HG03025 (cell line): ENCODE results near the gene ENPP1.
A peak's percentile ranks its signal among the peaks of the same experiment; 100 is the strongest.
"Not testable (repeated sequence)": the region's sequence is repeated elsewhere in the genome, so short reads cannot be mapped to it uniquely, and the experiment has no call there.

ENCODE experiments used
- ATAC-seq: cut with Tn5 transposase; IDR thresholded peaks from one replicate; pipeline ENCODE4 v1.9.1; 2021; ENCODE audit warnings: mild to moderate bottlenecking, moderate library complexity; ENCODE audit not compliant: unreplicated experiment, low FRiP score

ENPP1 gene

DNA sequence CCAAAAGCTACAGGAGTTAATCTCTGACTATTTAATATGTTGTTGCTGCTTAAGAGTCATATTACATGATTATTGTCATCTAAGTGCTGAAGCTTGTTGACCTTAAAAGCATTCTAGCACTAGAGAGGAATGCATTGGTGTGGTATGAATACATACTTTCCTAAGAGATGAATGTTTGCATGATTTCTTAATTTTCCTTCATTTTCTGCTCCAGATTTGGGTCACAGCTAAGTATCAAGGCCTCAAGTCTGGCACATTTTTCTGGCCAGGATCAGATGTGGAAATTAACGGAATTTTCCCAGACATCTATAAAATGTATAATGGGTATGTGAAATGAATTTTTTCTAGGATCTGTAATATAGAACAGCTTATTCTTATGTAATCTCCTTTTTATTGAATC is 53.6 kb downstream of the ENPP1 start:
- ATAC-seq = no peak

DNA sequence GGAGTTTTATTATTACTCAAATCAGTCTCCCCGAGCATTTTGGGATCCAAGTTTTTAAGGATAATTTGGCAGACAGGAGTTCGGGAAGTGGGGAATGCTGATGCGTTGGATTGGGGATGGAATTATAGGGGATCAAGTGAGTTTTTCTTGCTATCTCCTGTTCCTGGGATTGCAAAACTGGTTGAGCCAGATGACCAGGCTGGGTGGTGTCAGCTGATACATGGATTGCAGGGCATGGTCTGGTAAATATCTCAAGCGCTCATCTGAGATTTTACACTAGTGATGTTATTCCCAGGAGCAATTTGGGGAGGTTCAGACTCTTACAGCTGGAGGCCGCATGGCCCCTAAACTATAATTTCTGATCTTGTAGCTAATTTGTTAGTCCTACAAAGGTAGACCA is 54.7 kb downstream of the ENPP1 start:
- no peak for ATAC-seq

DNA sequence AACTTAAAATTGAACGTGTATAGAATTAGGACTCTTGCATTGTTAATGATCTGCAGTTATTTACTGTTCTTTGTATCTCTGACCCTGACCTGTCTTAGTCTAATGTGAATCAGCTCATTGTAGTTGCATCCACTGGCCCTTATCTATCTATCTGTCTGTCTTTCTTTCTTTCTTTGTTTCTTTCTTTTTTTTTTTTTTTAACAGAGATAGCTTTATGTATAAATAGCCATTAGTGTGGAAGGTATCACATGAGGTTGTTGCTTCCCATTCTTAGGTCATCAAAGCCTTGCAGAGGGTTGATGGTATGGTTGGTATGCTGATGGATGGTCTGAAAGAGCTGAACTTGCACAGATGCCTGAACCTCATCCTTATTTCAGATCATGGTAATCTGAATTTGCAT is 59.9 kb downstream of the ENPP1 start:
- no peak for ATAC-seq

DNA sequence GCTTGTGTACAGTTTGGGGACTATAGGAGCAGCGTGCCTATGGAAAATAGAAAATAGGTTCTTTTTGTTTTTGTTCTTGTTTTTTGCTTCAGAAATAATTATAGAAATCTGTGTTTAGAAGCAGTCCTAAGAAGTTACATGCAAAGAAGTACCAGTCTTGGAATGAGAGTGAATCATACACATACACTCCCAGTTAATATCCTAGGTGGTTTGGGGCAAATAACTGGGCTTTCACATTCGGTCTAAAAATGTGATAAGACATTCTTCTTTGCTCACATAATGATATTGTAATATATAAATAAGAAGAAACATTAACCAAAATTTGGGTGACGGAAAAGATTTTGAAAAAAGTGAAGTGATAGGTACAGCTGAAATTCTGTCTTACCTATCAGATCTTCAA is 61.0 kb downstream of the ENPP1 start:
- no peak for ATAC-seq

DNA sequence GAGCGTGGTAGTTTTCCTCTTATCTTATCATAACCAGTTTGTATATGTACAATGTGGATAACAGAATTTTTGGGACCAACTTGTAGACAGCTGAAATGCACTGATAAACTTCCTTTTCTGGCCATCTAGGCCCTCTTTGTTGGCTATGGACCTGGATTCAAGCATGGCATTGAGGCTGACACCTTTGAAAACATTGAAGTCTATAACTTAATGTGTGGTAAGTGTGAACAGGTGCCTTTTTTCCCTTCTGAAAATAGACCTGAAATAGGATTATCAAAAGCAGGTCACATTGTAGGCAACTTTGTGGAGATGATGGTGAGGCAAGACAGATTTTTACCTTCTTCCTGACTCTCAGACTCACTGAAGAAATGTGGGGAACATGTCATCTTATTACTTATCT is 67.8 kb downstream of the ENPP1 start:
- no peak for ATAC-seq

DNA sequence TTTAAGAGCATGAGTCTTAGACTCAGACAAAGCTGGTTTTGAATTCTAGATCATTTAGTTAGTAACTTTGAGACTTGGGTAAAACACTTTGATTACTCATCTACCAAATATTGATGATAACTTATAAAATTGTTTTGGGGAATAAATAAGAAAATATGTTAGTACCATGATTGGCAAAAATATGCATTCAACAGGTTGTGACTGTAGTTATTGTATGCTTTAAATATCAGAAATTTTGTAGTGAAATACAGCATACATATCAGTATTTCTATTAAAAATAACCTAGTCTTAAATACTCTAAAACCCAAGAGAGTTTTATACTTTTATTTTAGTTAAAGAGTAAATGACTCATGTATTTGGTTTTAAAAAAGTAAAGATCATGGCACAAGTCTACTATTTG is 68.7 kb downstream of the ENPP1 start:
- no peak for ATAC-seq

DNA sequence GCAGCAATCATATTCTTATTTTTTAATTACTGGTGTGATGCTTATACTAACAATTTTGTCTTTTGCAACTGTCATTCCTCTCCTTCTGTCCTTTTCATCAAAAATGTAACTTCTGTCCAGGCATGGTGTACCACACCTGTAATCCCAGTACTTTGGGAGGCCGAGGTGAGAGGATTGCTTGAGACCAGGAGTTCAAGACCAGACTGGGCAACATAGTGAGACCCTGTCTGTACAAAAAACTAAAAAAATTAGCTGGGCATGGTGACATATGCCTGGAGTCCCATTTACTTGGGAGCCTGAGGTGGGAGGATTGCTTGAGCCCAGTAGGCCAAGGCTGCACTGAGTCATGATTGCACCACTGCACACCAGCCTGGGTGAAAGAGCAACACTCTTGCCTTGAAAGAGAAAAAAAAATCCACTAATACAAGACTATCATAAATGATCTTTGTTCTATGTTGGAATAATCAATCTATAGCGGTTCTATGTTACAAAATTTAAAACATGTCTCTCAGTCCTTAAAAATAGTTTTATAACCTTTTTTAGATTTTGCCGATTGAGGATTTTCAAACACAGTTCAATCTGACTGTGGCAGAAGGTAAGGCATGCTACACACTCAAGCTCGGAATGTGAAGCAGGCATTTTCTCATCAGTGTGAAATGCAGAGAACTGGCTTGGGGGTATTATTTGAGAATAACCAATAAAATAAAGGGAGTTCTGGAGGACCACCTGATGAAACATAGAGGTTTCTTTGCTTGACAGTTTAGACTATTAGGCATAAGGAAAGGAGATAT is 70.4 kb downstream of the ENPP1 start:
- ATAC-seq = no peak

DNA sequence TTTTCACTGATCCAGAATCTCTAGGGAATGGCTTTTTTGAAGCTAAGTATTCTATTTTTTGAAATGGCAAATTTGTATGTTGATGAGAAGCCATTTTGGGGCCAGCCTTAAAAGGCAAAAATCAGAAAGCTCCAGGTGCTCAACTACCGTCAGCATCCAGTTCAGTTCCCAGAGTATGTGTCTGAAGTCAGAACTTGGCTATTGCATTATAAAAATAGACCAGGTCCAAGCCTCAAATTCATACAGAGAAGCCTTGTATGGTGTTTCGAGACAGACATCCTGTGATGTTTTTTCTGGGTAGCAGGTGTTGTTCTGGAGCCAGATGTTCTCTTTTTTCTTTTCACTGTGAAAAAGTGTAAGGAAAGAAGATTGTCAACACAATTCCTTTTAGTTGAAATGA is 75.2 kb downstream of the ENPP1 start:
- no peak for ATAC-seq

DNA sequence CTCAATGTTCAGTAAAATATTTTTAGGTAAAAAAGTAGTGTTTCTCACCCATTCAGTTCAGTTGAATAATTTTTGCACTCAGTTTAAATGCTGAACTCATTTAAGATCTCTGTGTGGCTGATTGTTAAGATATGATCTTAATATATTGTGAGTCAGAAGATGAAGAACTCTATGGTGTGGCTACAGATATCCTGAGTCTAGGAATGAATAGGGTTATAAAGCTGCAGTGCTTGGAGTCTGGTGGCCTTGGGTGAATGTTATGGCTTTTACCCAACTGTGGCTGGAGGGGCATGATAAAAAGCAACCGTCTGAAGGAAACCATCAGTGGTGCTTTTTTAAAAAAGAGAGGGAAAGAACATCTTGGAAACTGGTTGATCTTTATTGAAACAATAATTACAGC is 77.4 kb downstream of the ENPP1 start:
- ATAC-seq = no peak

DNA sequence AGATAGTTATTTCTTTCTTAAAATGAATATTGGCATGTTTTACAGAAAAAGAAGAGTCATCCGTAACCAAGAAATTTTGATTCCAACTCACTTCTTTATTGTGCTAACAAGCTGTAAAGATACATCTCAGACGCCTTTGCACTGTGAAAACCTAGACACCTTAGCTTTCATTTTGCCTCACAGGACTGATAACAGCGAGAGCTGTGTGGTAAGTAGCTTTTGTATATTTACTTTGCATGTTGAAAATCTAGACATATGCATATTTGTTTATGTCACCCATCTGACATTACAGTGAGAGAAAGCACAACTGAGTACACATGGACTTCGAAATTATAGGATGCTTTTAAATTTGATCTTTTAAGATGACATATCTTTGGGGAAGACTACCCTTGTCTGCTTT is 78.7 kb downstream of the ENPP1 start:
- ATAC-seq = no peak

DNA sequence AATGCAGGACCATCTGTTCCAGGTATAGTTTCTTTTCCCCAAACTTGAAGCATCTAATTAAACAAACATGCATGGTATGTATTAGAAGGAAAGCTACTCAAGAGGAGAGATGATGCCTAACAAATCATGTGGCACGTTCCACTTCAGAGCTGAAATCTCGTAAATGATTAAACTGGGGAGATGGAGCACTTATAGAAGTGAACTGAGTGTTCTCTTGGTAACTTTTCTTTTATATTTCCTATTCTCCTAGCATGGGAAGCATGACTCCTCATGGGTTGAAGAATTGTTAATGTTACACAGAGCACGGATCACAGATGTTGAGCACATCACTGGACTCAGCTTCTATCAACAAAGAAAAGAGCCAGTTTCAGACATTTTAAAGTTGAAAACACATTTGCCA is 82.3 kb downstream of the ENPP1 start:
- ATAC-seq = no peak

DNA sequence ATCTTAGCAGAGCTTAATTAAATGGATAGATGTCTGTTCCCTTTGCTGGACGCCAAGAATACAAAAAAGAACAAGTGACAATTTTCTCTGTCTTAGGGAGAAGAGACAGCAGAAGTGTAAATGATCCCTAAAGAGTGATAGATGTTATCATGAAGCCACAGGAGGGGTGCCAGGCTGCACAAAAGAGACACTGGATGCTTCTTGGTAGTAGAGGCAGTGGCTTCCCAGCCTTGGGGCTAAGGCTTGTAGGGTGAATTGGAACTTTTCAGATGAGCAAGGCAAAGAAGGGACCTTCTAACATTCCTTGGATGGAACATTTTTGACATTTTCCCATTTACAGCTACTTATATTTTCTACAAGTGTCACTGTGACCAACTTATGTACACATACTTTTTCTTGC is 85.4 kb downstream of the ENPP1 start:
- no peak for ATAC-seq

DNA sequence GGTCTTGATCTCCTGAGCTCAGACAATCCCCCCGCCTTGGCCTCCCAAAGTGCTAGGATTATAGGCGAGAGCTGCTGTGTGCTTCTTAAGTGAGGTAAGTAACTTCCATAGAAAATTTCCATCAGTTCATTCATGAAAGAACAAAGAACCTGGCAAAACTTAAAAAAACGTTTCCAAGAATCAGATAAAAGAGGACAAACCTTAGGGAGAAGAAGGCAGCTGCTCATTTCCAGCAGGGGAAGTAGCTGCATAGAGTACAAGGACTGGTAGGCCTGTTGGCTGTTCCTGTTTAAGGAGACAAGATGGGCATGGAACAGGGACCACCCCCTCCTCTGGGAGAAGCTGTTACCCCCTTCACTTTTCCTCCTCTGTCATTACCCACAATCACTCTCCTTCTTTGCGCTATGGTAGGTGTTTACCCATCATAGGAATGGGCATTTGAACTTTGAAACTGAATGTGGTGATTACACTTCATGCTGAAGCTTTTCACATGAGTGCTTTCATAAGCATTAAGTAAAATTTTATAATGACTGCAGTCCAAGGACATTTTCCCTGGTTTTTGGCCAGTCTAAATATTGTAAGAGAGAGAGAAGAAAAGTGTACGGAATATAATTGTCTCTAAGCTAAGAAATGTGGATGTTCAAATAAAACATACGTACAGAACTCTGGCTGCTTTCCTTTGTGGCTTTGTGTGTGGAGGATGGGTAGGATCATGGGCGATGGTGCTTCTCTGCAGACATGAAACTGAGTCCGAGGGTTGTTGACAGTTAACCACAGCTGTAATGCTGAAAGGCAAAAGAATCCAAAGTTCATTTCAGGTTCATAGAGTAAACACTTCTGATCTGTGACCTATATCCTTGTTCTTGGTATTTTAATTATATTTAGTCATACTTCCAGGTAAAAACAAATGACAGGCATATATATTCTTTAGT is 86.9 kb downstream of the ENPP1 start:
- ATAC-seq = no peak

DNA sequence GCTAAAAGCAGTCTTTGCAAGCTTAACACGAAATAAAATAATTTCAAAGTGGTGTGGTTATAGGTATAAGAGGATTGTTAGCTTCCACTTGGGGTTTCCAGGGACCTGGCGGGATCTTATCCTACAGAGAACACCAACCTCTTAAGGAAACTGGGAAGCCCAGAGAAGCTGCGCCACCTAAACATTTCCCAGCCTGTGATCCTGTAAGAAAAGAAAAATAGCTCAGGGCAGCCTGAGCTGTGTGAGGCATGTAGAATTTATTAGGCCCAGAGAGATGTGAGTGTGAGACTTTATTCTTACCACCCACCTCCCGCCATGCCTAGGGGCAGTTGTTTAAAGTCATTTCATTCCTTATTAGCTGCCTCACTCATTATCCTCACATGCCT is 89.2 kb downstream of the ENPP1 start:
- no peak for ATAC-seq

DNA sequence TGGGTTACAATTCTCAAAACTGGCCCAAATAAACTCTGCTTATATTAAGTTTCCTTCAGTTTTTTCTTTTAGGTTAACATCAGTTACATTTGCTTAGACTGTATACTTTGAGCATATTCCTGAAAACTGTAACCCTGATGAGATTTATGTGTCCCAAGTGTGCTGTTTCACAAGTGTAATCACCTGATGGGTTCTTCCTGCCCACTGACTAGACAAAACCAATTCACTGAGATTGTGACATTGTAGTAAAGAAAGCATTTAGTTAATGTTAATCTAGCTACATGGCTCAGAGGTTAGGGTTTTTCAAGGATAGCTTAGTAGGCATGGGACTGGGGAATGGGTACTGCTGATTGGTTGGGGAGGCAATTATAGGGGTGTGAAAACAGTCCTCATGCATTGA is 89.8 kb downstream of the ENPP1 start:
- no peak for ATAC-seq

DNA sequence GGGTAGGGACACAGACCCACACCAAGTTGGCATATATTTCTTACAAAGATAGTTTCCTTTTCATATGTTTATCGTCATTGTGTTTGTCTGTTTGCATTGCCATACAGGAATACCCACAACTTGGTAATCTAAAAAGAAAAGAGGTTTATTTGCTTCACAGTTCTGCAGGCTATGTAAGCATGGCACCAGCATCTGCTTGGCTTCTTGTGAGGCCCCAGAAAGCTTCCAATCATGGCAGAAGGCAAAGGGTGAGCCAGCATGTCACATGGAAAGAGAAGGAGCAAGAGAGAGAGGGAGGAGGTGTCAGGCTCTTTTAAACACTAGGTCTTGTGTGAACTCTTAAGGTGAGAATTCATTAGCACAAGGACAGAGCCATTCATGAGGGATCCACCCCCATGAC is 90.9 kb downstream of the ENPP1 start:
- ATAC-seq = no peak

DNA sequence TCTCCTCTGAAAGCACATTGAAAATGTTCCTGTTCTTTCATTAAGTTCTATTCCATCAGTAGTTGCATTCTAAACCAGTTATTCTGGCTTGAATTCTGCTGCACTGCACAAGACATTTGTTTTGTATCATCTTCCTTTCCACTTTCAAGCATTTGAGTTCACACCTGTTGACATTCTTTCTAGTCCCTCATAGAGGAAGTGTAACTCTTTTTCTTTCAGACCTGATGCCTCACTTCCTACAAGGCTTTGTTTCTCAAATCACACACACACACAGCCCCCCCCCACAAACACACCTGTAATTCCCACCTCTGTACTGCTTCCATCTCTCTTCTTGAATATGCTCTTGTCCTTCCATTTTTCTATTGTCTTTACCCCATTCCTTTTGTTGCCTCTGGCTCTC is 92.4 kb downstream of the ENPP1 start:
- ATAC-seq = no peak

DNA sequence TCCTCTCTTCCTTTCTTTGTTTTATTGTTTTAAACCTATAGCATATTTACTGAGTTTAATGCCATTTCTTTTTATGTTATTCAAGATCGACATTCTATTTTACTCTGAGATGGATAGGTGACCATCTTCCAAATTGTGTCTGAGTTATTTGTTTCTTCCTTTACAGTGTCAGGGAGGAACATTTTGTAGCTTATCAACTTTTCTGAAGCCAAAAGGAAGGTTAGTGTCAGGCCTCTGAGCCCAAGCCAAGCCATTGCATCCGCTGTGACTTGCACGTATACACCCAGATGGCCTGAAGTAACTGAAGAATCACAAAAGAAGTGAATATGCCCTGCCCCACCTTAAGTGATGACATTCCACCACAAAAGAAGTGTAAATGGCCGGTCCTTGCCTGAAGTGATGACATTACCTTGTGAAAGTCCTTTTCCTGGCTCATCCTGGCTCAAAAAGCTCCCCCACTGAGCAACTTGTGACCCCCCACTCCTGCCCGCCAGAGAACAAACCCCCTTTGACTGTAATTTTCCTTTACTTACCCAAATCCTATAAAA is 93.6 kb downstream of the ENPP1 start:
- ATAC-seq = not testable (repeated sequence)

DNA sequence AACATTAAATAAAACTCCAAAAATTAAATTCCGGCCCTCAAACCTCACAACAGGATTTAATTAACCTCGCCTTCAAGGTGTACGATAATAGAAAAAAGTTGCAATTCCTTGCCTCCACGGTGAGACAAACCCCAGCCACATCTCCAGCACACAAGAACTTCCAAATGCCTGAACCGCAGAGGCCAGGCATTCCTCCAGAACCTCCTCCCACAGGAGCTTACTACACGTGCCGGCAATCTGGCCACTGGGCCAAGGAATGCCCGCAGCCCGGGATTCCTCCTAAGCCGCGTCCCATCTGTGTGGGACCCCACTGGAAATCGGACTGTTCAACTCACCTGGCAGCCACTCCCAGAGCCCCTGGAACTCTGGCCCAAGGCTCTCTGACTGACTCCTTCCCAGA is 95.9 kb downstream of the ENPP1 start:
- ATAC-seq = not testable (repeated sequence)

DNA sequence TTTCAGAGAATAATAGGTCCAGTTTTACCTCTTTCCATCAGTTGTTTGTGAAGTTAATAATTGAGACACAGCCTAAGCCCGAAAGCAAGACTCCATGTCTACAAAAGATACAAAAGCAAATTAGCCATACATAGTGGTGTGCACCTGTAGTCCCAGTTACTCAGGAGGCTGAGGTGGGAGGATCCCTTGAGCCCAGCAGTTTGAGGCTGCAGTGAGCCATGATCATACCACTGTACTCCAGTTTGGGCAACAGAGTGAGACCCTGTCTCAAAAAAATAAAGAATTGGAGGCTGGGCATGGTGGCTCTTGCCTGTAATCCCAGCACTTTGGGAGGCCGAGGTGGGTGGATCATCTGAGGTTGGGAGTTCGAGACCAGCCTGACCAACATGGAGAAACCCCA is 101.0 kb downstream of the ENPP1 start:
- ATAC-seq = not testable (repeated sequence)

DNA sequence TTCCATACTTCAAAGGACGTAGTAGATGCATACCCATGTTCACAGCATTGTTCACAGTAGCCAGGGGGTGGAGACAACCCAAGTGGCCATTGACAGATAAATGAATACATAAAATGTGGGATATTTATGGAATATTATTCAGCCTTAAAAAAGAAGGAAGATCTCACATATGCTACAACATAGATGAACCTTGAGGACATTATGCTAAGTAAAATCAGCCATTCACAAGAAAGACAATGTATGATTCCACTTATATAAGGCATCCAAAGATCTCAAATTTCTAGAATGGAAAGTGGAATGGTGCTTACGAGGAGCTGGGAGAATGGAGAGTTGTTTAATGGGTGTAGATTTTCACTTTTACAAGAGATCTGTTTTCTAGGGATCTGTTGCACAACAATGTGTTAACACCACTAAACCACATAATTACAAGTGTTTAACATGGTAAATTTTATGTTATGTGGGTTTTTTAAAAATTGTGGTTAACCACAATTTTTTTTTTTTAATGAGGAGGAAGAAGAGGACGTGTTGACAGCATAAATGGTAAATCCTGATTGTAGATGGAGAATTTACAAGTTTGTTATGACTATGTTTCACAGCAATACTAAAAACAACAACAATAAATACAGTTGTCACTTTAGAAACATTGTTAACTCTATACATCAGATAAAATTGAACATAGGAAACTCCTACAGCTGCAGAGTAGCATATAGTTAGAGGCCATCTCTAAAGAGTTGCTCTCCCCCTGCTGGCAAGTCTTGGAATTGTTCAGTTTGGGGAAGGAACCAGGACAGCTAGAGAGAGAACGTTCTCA is 101.8 kb downstream of the ENPP1 start:
- peak; percentile 99 for ATAC-seq
